Measurements from ENCODE around the gene AKR7A2.

GRCh38 chr1:19360016-19360415 lies 48.1 kb upstream of the AKR7A2 start:
- TF ChIP-seq POLR2AphosphoS5 (IDR thresholded peaks at IDR 0.05; ENCODE audit: low read depth, low read length) (no peak), CTCF (IDR thresholded peaks at IDR 0.05) (no peak)

Measured in Panc1 (cell line).